ENCODE results near the gene IRAK2.
"Not testable (repeated sequence)": the region's sequence is repeated elsewhere in the genome, so short reads cannot be mapped to it uniquely, and the experiment has no call there.

Gene IRAK2

GRCh38 chr3:10160925-10161324, 3.8 kb upstream of the IRAK2 start:
- no peak for DNase-seq (ENCODE audit: low spot score)

GRCh38 chr3:10162185-10162584, 2.5 kb upstream of the IRAK2 start:
- no peak for DNase-seq (ENCODE audit: low spot score)

- not testable (repeated sequence) for DNase-seq (ENCODE audit: low spot score)
Measured at GRCh38 chr3:10164201-10164545, 546 bp upstream of the IRAK2 start.

- DNase-seq (ENCODE audit: low spot score) = no peak
Measured at GRCh38 chr3:10166213-10166604, 1.5 kb downstream of the IRAK2 start.

- no peak for DNase-seq (ENCODE audit: low spot score)
Measured at GRCh38 chr3:10169000-10169496, 4.3 kb downstream of the IRAK2 start.

GRCh38 chr3:10170915-10171478, 6.3 kb downstream of the IRAK2 start:
- no peak for DNase-seq (ENCODE audit: low spot score)

- no peak for DNase-seq (ENCODE audit: low spot score)
Measured at GRCh38 chr3:10173095-10173925, 8.6 kb downstream of the IRAK2 start.

GRCh38 chr3:10173926-10174435, 9.3 kb downstream of the IRAK2 start:
- peak; percentile 61 for DNase-seq (ENCODE audit: low spot score)

- not testable (repeated sequence) for DNase-seq (ENCODE audit: low spot score)
Measured at GRCh38 chr3:10175334-10175733, 10.6 kb downstream of the IRAK2 start.

GRCh38 chr3:10176150-10176549, 11.4 kb downstream of the IRAK2 start:
- DNase-seq (ENCODE audit: low spot score) = not testable (repeated sequence)

- DNase-seq (ENCODE audit: low spot score) = no peak
Measured at GRCh38 chr3:10177737-10178136, 13.0 kb downstream of the IRAK2 start.

- DNase-seq (ENCODE audit: low spot score) = no peak
Measured at GRCh38 chr3:10178892-10179291, 14.2 kb downstream of the IRAK2 start.

- DNase-seq (ENCODE audit: low spot score) = no peak
Measured at GRCh38 chr3:10180289-10180688, 15.6 kb downstream of the IRAK2 start.

- DNase-seq (ENCODE audit: low spot score) = no peak
Measured at GRCh38 chr3:10180738-10181295, 16.1 kb downstream of the IRAK2 start.

GRCh38 chr3:10182950-10183349, 18.2 kb downstream of the IRAK2 start:
- DNase-seq (ENCODE audit: low spot score) = no peak

- no peak for DNase-seq (ENCODE audit: low spot score)
Measured at GRCh38 chr3:10184250-10184649, 19.5 kb downstream of the IRAK2 start.

GRCh38 chr3:10185804-10186762, 21.4 kb downstream of the IRAK2 start:
- no peak for DNase-seq (ENCODE audit: low spot score)

GRCh38 chr3:10187290-10187876, 22.7 kb downstream of the IRAK2 start:
- DNase-seq (ENCODE audit: low spot score) = peak; percentile 57

- no peak for DNase-seq (ENCODE audit: low spot score)
Measured at GRCh38 chr3:10187944-10188343, 23.2 kb downstream of the IRAK2 start.

- no peak for DNase-seq (ENCODE audit: low spot score)
Measured at GRCh38 chr3:10188804-10189556, 24.3 kb downstream of the IRAK2 start.
